Measurements from ENCODE around the gene RICTOR. TPM values are rescaled to one million over a fixed set of nuclear protein-coding genes. Genes with fewer than 3 reads are reported as not detected.
A peak's percentile ranks its signal among the peaks of the same experiment; 100 is the strongest.
"Not testable (repeated sequence)": the region's sequence is repeated elsewhere in the genome, so short reads cannot be mapped to it uniquely, and the experiment has no call there.

RICTOR gene
- total RNA-seq, 1 donor from 2014 or later, result 42.2 TPM

DNA sequence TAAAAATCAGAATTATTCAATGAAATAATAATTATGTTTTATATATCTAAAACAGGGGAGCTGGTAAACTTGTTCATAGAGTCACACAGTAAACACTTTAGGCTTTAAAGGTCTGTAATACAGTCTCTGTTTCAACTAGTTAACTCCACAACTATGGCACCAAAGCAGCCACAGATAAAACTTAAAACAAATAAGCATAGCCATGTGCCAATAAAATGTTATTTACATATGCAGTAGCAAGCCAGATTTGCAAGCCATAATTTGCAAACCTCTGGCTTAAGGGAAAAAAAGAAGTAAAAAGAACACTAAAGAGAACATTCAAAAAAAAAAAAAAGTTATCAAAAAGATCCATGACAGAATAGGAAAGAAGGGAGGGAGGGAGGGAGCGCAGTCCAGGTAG, 24.9 kb downstream of the RICTOR start:
- H3K36me3 Mint-ChIP-seq (ENCODE audit: insufficient read depth), result peaks cover 7% of the 10 kb centered on the region
- H3K27me3 Mint-ChIP-seq, result no peaks in the 10 kb centered on the region
- no peak for DNase-seq (ENCODE audit: low spot score, unreplicated experiment)
- H3K9me3 Mint-ChIP-seq (ENCODE audit: low read depth), result no peaks in the 10 kb centered on the region
- peaks cover 12% of the 10 kb centered on the region for H3K4me1 Mint-ChIP-seq (ENCODE audit: low read depth)
- peak overlapping the region; percentile 54 for H3K27ac Mint-ChIP-seq
- TF ChIP-seq CTCF (IDR thresholded peaks at IDR 0.05; ENCODE audit: unreplicated experiment), result no peak
- no peak overlapping the region for H3K4me3 Mint-ChIP-seq (ENCODE audit: low read depth)

GRCh38 chr5:39040875-39041274, 33.3 kb downstream of the RICTOR start:
- Mint-ChIP-seq H3K27me3 (no peaks in the 10 kb centered on the region), H3K4me1 (ENCODE audit: low read depth) (peaks cover 3% of the 10 kb centered on the region), H3K36me3 (ENCODE audit: insufficient read depth) (peaks cover 12% of the 10 kb centered on the region), H3K27ac (no peak overlapping the region), H3K9me3 (ENCODE audit: low read depth) (peaks cover 10% of the 10 kb centered on the region), H3K4me3 (ENCODE audit: low read depth) (no peak overlapping the region)
- DNase-seq (ENCODE audit: low spot score, unreplicated experiment), result no peak
- TF ChIP-seq CTCF (IDR thresholded peaks at IDR 0.05; ENCODE audit: unreplicated experiment), result no peak

GRCh38 chr5:39034493-39034892, 39.7 kb downstream of the RICTOR start:
- H3K36me3 Mint-ChIP-seq (ENCODE audit: insufficient read depth), result peaks cover 25% of the 10 kb centered on the region
- H3K4me1 Mint-ChIP-seq (ENCODE audit: low read depth); DNase-seq (ENCODE audit: low spot score, unreplicated experiment): not testable (repeated sequence)

GRCh38 chr5:39031041-39031440, 43.2 kb downstream of the RICTOR start:
- DNase-seq (ENCODE audit: low spot score, unreplicated experiment), result no peak
- peaks cover 31% of the 10 kb centered on the region for H3K36me3 Mint-ChIP-seq (ENCODE audit: insufficient read depth)
- H3K4me1 Mint-ChIP-seq (ENCODE audit: low read depth), result peaks cover 7% of the 10 kb centered on the region
- no peak for TF ChIP-seq CTCF (IDR thresholded peaks at IDR 0.05; ENCODE audit: unreplicated experiment)
- H3K4me3 Mint-ChIP-seq (ENCODE audit: low read depth), result no peak overlapping the region
- peaks cover 24% of the 10 kb centered on the region for H3K9me3 Mint-ChIP-seq (ENCODE audit: low read depth)
- H3K27me3 Mint-ChIP-seq, result no peaks in the 10 kb centered on the region
- H3K27ac Mint-ChIP-seq, result no peak overlapping the region

More at GRCh38 chr5:39034493-39034892, 39.7 kb downstream of the RICTOR start:
- peaks cover 14% of the 10 kb centered on the region for H3K9me3 Mint-ChIP-seq (ENCODE audit: low read depth)
- H3K27me3 Mint-ChIP-seq; H3K27ac Mint-ChIP-seq; H3K4me3 Mint-ChIP-seq (ENCODE audit: low read depth): not testable (repeated sequence)

- H3K4me3 Mint-ChIP-seq (ENCODE audit: low read depth), result no peak overlapping the region
- no peak for DNase-seq (ENCODE audit: low spot score, unreplicated experiment)
- H3K27me3 Mint-ChIP-seq, result no peaks in the 10 kb centered on the region
- no peak for TF ChIP-seq CTCF (IDR thresholded peaks at IDR 0.05; ENCODE audit: unreplicated experiment)
- H3K36me3 Mint-ChIP-seq (ENCODE audit: insufficient read depth), result peaks cover 18% of the 10 kb centered on the region
- no peak overlapping the region for H3K27ac Mint-ChIP-seq
- peaks cover 11% of the 10 kb centered on the region for H3K4me1 Mint-ChIP-seq (ENCODE audit: low read depth)
- peaks cover 18% of the 10 kb centered on the region for H3K9me3 Mint-ChIP-seq (ENCODE audit: low read depth)
These were observed 48.7 kb downstream of the RICTOR start for GRCh38 chr5:39025456-39025855.

DNA sequence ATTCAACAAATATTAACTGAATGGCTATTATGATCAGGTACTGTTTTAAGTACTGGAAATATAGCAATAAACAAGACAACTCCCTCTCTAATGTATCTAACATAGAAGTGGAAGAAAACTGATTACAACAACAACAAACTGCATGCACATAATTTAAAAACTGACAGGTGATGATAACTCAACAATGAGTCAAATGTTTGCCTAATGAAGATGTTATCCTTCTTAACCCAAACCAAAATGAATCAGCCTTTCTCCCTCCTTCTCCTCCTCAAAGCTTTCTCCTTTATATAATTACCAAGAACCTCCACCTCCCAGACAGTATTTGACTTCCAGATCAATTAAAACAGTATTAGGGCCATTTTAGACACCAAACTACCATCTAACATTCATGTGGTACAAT, 49.3 kb downstream of the RICTOR start:
- Mint-ChIP-seq H3K27ac (no peak overlapping the region), H3K9me3 (ENCODE audit: low read depth) (peaks cover 18% of the 10 kb centered on the region), H3K4me1 (ENCODE audit: low read depth) (peaks cover 11% of the 10 kb centered on the region), H3K4me3 (ENCODE audit: low read depth) (no peak overlapping the region), H3K36me3 (ENCODE audit: insufficient read depth) (peaks cover 19% of the 10 kb centered on the region), H3K27me3 (no peaks in the 10 kb centered on the region)
- DNase-seq (ENCODE audit: low spot score, unreplicated experiment), result no peak
- no peak for TF ChIP-seq CTCF (IDR thresholded peaks at IDR 0.05; ENCODE audit: unreplicated experiment)

All from progenitor cell of endocrine pancreas (in vitro differentiated cells).